ENCODE measurements around the gene ZNF407.

ZNF407 gene

DNA sequence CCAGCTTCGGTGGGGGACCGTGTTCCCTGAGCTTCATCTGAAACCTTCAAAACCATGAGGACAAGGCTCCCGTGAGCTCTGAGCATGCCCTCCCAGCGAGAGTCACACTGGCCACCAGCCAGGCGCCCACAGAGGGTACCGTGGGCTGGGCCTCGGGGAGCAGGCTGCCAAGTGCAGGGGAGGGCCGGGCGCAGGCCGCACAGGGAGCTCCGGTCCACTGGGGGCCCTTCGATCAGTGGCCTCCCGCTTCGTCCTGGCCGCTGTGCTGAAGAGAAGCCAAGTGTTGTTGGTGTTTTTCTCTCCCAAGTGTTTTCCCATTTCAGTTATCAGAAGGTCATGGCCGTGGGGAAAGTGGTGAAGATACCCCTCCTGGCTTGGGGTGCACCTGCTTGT, 466.8 kb downstream of the ZNF407 start:
- H3K27me3 ChIP-seq (ENCODE audit: low read depth) = no peaks in the 10 kb centered on the region
- no peaks in the 10 kb centered on the region for H3K9me3 ChIP-seq
- no peak for DNase-seq (ENCODE audit: low spot score in 2 of 2)
- no peak overlapping the region for H3K4me3 ChIP-seq
- no peaks in the 10 kb centered on the region for H3K36me3 ChIP-seq (replicated peaks)
- in situ Hi-C loops (cut with MboI; ENCODE audit: low sequenced_read_pairs) = no loop called here
- H3K4me1 ChIP-seq = peaks cover 6% of the 10 kb centered on the region; the same call in 1 of the 2 replicates

DNA sequence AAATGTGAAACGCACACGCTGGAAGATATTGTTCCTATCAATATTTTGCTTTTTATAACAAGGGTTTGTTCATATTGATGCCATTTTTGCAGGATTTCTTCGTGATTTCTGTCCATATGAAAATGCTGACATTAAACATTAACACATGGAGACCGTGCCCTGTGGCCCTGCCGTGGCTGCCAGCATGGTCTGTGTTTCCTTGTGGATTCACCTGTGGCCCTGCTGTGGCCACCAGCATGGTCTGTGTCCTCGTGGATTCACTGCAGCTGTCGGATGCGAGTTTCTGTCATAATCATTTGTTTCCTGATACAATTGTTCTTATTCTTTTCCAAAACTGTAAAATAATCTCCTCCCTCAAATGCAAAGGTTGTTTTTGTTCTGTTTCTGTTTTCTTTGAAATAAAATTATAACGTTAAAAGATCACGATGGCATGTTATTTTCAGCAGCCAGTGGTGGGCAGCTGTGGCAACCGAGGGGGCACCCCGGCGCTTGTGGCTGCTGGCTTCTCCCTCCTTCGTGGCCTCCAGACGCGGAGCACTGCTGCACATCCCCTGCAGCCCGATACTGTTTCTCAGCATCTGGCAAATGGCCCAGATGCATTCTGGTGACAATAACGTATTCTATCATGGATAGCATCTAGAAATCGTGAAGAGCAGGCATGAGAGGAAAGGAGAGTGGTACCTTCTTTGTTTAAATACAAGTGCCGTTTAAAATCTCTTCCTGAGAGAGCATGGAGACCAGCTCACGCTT, 467.8 kb downstream of the ZNF407 start:
- H3K4me1 ChIP-seq = peaks cover 6% of the 10 kb centered on the region; the same call in 1 of the 2 replicates
- H3K36me3 ChIP-seq (replicated peaks) = no peaks in the 10 kb centered on the region
- H3K4me3 ChIP-seq = no peak overlapping the region
- H3K9me3 ChIP-seq = no peaks in the 10 kb centered on the region
- no peak for DNase-seq (ENCODE audit: low spot score in 2 of 2)
- in situ Hi-C loops (cut with MboI; ENCODE audit: low sequenced_read_pairs) = no loop called here
- H3K27me3 ChIP-seq (ENCODE audit: low read depth) = no peaks in the 10 kb centered on the region

DNA sequence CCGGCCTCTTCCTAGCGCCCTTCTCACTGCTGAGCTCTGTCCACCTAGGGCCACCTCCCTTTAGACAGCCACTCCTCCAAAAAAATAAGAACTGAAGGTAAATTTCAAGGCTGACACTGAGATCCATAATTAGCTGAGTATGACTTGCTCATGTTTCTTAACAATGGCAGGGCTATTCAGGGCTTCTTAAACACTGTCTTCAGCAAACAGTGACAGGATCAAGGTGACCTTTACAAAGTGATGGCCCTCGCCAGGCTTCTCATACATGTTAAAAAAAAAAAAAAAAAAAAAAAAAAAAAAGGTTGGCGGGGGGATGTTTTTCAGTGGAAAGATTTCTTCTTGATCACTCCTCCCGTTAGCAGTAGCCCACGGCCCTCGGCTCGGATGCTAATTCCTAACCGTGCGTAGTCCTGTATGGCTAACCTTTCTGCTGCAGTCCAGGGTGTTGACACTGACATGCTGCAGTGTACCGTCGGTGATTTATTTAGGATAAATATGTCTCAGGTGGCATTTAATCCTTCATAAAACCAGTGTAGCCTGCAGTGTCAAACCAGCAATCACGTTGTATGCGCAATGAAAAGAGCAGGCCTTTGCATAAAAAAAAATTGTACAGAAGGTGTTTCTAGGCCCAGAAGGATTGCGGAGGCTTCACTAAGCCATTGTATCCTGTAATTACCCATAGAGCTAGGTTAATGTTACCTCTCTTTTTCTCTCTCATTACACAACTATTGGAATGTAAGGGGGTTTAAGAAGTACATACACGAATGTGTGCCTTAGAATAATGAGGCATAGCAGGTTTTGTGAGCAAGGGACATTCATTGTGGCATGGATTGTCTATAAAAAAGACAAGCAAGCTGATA, 468.6 kb downstream of the ZNF407 start:
- Histone ChIP-seq H3K36me3 (replicated peaks) (no peaks in the 10 kb centered on the region), H3K4me3 (no peak overlapping the region), H3K9me3 (no peaks in the 10 kb centered on the region), H3K27me3 (ENCODE audit: low read depth) (no peaks in the 10 kb centered on the region), H3K4me1 (peaks cover 6% of the 10 kb centered on the region; the same call in 1 of the 2 replicates)
- in situ Hi-C loops (cut with MboI; ENCODE audit: low sequenced_read_pairs) = no loop called here
- peak; percentile 32 to 61 for DNase-seq (ENCODE audit: low spot score in 2 of 2)

DNA sequence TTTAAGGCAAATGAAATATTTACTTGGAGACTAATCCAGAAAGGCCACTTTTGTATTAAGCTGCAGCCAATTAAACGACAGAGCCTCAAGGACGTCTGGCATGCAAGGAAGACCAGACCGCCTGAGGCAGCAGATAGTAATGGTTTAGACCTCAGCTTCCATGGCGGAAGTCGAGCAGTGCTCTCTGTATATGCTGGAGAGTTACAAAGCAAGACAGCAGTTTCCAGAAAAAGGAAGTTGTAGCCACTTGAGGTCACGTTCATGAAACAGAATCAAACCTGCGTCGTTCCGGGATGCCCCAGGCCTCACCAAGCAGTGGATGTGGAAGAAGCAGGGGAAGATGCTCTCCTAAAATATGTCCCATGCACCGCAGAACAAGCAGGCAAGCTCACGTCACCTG, 469.3 kb downstream of the ZNF407 start:
- peaks cover 6% of the 10 kb centered on the region; the same call in 1 of the 2 replicates for H3K4me1 ChIP-seq
- H3K4me3 ChIP-seq = no peak overlapping the region

DNA sequence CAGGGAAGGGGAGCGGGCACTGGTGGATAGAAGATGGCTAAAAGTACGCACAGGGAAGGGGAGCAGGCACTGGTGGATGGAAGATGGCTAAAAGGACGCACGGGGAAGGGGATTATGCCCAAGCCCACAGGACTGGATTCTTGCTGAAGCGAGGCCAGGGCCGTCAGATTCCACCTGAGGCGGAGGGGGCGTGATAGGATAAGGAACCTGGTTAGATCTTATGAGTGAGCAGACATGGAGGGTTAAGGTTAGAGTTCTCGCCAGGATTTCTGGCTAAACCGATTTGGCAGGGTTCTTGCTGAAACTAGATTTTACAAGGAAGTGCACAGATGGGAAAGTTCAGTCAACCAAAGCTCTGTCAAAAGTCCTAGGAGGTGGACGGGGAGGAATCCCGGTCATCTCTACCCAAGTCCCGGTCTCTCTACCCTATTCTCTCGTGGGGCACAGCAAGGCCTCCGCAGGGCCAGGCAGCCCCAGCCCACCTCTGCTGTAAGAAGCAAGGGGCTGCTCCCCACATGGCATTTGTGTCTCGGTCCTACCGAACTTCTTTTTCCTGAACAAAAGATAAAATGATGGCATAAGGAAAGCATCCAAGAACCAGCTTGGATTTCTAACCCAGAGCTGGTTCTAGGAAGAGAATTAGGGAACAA, 470.5 kb downstream of the ZNF407 start:
- in situ Hi-C loops (cut with MboI; ENCODE audit: low sequenced_read_pairs) = no loop called here
- H3K36me3 ChIP-seq (replicated peaks) = no peaks in the 10 kb centered on the region
- DNase-seq (ENCODE audit: low spot score in 2 of 2) = no peak
- no peak overlapping the region for H3K4me3 ChIP-seq
- no peaks in the 10 kb centered on the region for H3K27me3 ChIP-seq (ENCODE audit: low read depth)
- H3K9me3 ChIP-seq = no peaks in the 10 kb centered on the region
- peaks cover 6% of the 10 kb centered on the region; the same call in 1 of the 2 replicates for H3K4me1 ChIP-seq

More for the DNA sequence above, 469.3 kb downstream of the ZNF407 start:
- in situ Hi-C loops (cut with MboI; ENCODE audit: low sequenced_read_pairs) = no loop called here
- Histone ChIP-seq H3K27me3 (ENCODE audit: low read depth) (no peaks in the 10 kb centered on the region), H3K9me3 (no peaks in the 10 kb centered on the region), H3K36me3 (replicated peaks) (no peaks in the 10 kb centered on the region)
- peak in 1 of 2 experiments; percentile 52 for DNase-seq (ENCODE audit: low spot score in 2 of 2)

DNA sequence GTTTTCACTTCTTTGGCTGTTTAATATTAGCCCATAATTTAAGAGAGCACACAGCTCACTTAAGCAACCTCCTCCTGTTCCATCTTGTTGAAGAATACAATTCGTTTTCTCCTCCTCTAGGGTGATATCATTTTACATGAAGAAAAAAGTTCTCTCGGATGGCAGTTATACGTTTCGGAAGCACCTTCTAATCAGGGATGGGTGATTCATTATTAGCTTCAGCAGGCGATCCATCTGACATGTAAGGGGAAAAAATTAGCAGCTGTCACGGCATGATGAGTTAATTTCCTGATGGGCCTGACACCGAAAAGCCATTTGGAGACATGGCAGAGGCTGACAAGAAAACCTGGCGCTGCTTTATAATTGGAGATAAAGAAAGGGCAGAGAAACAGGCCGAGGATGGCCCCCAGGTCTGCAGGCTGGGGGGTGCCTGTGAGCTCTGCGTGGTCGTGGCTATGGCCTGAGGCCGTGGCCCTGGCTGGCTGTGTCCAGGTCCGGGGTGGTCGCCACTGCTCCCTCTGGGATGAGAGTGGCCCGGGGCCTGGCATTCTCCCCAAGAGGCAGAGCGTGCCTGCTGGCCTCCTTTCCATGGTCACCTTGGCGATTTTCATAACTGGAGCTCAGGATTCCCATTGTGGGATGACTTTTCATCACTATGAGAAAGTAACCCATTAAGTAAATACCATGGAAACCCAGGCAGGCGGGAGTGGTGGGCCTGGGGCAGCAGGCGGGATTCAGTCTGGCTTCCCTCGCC, 471.2 kb downstream of the ZNF407 start:
- Histone ChIP-seq H3K9me3 (no peaks in the 10 kb centered on the region), H3K27me3 (ENCODE audit: low read depth) (no peaks in the 10 kb centered on the region), H3K36me3 (replicated peaks) (no peaks in the 10 kb centered on the region), H3K4me3 (no peak overlapping the region), H3K4me1 (peaks cover 6% of the 10 kb centered on the region; the same call in 1 of the 2 replicates)
- in situ Hi-C loops (cut with MboI; ENCODE audit: low sequenced_read_pairs) = no loop called here
- DNase-seq (ENCODE audit: low spot score in 2 of 2) = no peak

DNA sequence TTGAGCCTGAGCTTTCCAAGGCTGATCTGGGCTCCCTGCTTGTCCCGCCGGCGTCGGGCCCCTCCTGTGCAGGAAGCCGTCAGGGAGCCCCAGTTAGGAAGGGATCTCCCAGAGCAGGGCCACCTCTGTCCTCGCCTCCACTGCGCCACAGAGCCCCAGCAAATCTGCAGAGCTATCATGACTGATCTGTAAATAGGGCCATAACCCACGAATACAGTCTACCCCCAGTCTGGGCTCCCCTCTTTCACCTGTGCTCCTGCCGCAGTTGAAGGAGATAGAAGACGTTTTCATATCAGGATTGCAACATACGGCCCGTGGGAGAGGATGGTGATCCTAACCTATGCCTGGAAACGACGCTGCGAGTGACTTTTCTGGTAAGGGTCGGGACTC, 472.6 kb downstream of the ZNF407 start:
- H3K9me3 ChIP-seq = no peaks in the 10 kb centered on the region
- H3K4me1 ChIP-seq = peaks cover 6% of the 10 kb centered on the region; the same call in 1 of the 2 replicates
- in situ Hi-C loops (cut with MboI; ENCODE audit: low sequenced_read_pairs) = no loop called here
- H3K27me3 ChIP-seq (ENCODE audit: low read depth) = no peaks in the 10 kb centered on the region
- no peaks in the 10 kb centered on the region for H3K36me3 ChIP-seq (replicated peaks)
- DNase-seq (ENCODE audit: low spot score in 2 of 2) = no peak
- H3K4me3 ChIP-seq = no peak overlapping the region

DNA sequence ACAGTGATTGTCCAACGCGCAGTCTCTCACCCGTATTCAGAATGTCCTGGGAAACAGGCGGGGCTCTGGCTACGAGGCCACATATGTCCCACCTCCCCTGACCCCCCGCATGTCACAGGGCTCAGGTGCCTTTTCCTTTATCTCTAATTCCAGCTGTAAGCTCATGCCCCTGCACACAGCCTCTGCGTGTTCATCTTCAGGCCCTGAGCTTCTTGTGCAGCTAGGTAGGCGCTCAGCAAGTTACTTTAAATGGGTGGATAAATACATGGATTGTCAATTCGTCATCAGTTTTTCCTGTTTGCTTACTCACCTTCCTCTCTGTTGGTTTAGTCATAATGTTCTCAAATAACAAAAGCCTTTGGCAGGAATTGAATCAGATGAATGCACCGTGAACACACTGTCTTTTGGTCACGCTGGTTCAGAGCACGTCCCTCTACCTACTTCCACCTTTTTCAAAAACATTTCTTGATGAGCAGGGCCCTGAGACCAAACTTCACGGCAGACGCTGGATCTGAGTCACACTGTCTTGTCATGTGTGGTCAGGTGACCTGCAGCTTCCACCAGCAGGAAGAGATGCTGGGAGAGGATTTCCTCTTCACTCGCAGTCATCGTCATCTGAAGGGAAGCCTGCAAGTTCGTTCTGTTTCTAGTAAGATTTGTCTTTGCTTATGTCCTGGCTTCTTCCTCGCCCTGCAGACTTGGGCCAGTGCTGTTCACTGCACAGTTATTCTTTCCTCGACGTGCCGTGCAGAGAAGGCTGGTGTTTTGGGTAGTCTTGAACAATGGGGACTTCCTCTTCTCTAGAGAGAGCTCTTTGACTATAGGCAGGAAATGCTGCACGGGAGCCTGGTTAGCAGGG, 473.2 kb downstream of the ZNF407 start:
- Histone ChIP-seq H3K36me3 (replicated peaks) (no peaks in the 10 kb centered on the region), H3K4me1 (peaks cover 6% of the 10 kb centered on the region; the same call in 1 of the 2 replicates), H3K27me3 (ENCODE audit: low read depth) (no peaks in the 10 kb centered on the region), H3K4me3 (no peak overlapping the region), H3K9me3 (no peaks in the 10 kb centered on the region)
- DNase-seq (ENCODE audit: low spot score in 2 of 2) = no peak
- in situ Hi-C loops (cut with MboI; ENCODE audit: low sequenced_read_pairs) = no loop called here

DNA sequence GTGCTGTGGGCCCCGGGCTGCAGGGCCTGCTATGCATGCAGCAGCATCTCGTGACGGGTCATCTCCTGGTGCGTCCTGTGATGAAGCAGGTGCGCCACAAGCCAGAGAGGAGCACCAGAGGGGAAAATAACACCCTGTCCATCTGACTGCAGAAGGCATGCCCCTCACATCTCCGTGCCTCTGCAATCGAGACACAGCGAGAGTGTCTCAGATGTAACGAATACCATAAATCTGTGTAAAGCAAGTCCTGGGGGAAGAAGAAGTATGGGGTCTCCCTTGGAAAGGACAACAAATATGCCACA, 473.8 kb downstream of the ZNF407 start:
- in situ Hi-C loops (cut with MboI; ENCODE audit: low sequenced_read_pairs) = no loop called here
- no peak overlapping the region for H3K4me3 ChIP-seq
- no peaks in the 10 kb centered on the region for H3K9me3 ChIP-seq

DNA sequence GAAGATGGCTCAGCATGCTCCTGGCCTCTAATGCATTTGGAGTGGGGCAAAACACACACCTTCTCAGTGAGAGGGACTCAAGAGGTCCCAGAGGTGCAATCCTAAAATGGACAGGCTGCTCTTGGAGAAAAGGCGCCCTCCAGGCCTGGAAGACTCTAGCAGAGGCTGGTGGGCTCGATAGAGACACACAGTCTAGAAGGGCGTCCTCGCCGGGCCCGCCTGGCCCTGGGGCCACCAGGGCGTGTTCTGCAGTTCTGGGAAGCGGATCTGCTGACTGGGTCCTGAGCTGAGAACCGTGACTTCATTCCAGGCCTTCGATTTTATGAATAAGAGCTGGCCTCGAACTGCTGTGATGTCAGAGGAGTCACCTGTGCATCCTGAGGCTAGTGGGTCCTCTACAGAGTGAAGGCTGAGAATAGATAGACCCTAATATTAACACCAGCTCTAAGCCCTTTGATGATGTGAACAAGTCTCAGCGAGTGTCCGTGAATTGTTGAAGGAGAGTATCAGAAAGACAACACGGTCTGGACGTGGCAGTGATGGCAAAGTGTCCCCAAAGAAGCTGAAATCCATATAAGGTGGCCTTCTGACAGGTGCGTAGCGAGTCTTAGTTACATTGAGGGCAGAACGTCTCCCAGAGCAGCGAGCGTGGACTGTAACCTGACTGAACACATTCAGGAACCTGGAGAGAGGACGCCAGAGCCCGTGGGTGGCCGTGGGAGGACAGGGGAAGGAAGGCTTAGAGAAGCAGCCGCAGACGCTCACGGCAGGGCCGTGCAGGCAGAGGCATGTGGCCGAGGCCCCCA, 474.4 kb downstream of the ZNF407 start:
- Histone ChIP-seq H3K4me3 (no peak overlapping the region), H3K9me3 (no peaks in the 10 kb centered on the region), H3K36me3 (replicated peaks) (no peaks in the 10 kb centered on the region), H3K27me3 (ENCODE audit: low read depth) (no peaks in the 10 kb centered on the region), H3K4me1 (peaks cover 1% of the 10 kb centered on the region; the same call in 1 of the 2 replicates)
- DNase-seq (ENCODE audit: low spot score in 2 of 2) = no peak
- in situ Hi-C loops (cut with MboI; ENCODE audit: low sequenced_read_pairs) = no loop called here

More for the DNA sequence above, 473.8 kb downstream of the ZNF407 start:
- H3K36me3 ChIP-seq (replicated peaks) = no peaks in the 10 kb centered on the region
- peaks cover 6% of the 10 kb centered on the region; the same call in 1 of the 2 replicates for H3K4me1 ChIP-seq
- no peaks in the 10 kb centered on the region for H3K27me3 ChIP-seq (ENCODE audit: low read depth)
- no peak for DNase-seq (ENCODE audit: low spot score in 2 of 2)

DNA sequence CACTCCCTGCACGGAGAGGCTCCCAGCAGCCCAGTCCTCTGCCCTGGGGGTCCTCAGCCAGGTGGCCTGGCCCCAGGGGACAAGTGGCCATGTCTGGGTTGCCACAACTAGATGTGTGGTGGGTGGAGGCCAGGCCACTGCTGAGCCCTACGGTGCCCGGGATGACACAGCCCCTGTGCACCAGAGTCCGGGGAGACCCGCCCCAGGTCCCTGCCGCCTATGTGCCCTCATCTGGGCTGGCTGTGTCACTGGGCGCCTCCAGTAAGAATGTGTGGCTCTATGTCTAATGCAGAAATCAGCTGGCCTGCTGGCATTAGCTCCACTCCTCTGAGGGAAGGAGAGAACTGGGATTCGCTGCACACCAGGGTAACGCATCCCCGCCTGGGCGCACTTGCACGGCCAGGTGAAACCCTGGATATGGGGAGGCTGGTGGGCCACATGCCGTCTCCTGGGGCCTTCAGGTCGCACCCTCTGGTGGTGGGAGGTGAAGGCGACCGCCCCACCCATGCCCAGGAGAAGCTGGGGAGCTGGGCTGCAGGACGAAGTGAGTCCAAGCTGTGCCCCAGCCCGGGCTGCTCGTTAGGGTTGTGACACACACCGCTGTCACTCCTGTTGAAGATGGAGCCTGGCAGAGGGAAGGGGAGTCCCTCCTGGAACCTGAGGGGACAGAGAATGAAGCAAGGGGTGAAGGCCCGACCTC, 475.2 kb downstream of the ZNF407 start:
- no peaks in the 10 kb centered on the region for H3K9me3 ChIP-seq
- DNase-seq (ENCODE audit: low spot score in 2 of 2) = no peak
- in situ Hi-C loops (cut with MboI; ENCODE audit: low sequenced_read_pairs) = no loop called here
- H3K36me3 ChIP-seq (replicated peaks) = no peaks in the 10 kb centered on the region
- no peaks in the 10 kb centered on the region for H3K27me3 ChIP-seq (ENCODE audit: low read depth)
- no peak overlapping the region for H3K4me3 ChIP-seq
- H3K4me1 ChIP-seq = no peaks in the 10 kb centered on the region

DNA sequence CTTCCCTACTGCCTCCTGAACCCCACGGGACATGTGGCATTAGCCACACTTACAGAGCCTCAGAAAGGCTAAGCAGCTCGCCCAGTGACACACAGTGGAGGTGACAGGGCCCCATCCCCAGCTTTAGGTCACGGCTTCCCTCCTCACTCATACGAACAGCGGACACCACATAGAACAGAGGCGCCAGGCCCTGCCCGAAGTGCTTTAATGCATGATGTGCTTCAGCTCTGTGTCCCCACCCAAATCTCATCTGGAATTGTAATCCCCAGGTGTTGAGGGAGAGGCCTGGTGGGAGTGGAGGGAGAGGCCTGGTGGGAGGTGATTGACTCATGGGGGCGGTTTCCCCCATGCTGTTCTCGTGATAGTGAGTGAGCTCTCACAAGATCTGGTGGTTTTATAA, 476.0 kb downstream of the ZNF407 start:
- in situ Hi-C loops (cut with MboI; ENCODE audit: low sequenced_read_pairs) = no loop called here
- no peak for DNase-seq (ENCODE audit: low spot score in 2 of 2)
- H3K36me3 ChIP-seq (replicated peaks) = no peaks in the 10 kb centered on the region
- no peaks in the 10 kb centered on the region for H3K9me3 ChIP-seq
- no peak overlapping the region for H3K4me3 ChIP-seq
- H3K27me3 ChIP-seq (ENCODE audit: low read depth) = no peaks in the 10 kb centered on the region
- no peaks in the 10 kb centered on the region for H3K4me1 ChIP-seq
